GM12872 (cell line): Measurements from ENCODE around the gene ENTR1.

Experiments used
- TF ChIP-seq, protein P1 (sequence below): IDR thresholded peaks from 3 replicates; pipeline ENCODE4 v1.5.1; 2011; ENCODE audit warnings: low read depth, mild to moderate bottlenecking, low read length, moderate library complexity; ENCODE audit not compliant: insufficient read depth

Gene ENTR1

GRCh38 chr9:136380381-136380780 is 30.0 kb downstream of the ENTR1 start:
- TF ChIP-seq, protein P1, sequence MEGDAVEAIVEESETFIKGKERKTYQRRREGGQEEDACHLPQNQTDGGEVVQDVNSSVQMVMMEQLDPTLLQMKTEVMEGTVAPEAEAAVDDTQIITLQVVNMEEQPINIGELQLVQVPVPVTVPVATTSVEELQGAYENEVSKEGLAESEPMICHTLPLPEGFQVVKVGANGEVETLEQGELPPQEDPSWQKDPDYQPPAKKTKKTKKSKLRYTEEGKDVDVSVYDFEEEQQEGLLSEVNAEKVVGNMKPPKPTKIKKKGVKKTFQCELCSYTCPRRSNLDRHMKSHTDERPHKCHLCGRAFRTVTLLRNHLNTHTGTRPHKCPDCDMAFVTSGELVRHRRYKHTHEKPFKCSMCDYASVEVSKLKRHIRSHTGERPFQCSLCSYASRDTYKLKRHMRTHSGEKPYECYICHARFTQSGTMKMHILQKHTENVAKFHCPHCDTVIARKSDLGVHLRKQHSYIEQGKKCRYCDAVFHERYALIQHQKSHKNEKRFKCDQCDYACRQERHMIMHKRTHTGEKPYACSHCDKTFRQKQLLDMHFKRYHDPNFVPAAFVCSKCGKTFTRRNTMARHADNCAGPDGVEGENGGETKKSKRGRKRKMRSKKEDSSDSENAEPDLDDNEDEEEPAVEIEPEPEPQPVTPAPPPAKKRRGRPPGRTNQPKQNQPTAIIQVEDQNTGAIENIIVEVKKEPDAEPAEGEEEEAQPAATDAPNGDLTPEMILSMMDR = no peak

- TF ChIP-seq, protein P1 = no peak
Observed at GRCh38 chr9:136379891-136380290, 30.5 kb downstream of the ENTR1 start.

DNA sequence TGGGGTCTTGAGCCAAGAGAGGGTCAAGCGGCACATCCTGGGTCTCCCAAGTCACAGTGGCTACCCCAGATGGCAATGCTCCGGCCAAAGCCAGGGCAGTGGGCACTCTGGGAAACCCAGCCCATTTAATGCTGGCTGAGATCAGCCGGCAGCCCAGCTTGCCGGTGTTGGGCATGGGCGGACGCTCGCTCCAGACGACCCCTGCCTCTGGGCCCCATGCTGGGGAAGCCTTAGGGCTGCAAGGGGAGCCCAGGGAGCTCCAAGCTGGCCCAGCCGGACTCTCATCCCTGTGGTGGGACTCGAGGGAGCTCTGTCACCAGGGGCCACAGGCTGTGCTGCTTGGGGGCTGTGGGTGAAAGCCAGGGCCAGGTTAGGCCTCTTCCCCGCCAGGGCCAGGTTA is 31.0 kb downstream of the ENTR1 start:
- TF ChIP-seq, protein P1 = no peak

- TF ChIP-seq, protein P1 = no peak
Observed at GRCh38 chr9:136379003-136379287, 31.5 kb downstream of the ENTR1 start.

DNA sequence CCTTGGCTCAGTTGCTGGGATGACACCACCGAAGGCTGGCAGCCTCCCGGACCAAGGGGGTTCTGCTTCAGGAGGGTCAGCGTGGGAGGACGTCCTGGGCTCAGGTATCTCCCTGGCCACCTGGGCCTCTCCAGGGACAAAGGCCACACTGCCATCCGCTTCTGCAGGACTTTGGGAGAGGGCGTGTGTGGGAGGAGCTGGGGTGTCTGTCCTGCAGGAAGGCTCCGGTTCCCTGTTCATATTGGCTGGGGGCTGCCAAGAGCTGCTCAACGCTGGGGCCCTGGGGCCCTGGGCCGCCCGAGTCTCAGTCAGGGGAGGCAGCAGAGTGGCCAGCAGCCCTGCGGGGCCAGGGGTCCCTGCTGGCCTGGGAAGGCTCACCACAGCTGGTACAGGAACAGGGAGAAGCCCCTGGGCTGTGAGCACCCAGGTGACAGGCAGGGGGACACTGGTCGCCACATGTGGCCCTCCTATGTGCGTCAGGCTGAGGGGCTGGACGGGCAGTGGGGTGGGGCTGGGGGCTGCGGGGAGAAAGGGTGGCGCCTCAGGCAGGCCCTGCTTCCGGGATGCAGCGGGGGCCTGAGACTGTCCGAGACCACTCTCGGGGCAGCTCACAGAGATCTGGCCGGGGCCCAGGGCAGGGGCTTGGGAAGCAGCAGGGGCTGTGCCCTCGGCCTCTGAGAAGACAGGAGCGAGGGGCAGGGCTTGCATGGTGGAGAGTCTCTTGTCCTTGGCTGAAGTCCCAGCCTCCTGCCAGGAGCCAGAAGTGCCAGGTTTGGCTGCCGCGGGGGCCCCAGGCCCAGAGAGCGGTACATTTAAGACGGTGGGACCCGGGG is 32.0 kb downstream of the ENTR1 start:
- TF ChIP-seq, protein P1 = no peak

DNA sequence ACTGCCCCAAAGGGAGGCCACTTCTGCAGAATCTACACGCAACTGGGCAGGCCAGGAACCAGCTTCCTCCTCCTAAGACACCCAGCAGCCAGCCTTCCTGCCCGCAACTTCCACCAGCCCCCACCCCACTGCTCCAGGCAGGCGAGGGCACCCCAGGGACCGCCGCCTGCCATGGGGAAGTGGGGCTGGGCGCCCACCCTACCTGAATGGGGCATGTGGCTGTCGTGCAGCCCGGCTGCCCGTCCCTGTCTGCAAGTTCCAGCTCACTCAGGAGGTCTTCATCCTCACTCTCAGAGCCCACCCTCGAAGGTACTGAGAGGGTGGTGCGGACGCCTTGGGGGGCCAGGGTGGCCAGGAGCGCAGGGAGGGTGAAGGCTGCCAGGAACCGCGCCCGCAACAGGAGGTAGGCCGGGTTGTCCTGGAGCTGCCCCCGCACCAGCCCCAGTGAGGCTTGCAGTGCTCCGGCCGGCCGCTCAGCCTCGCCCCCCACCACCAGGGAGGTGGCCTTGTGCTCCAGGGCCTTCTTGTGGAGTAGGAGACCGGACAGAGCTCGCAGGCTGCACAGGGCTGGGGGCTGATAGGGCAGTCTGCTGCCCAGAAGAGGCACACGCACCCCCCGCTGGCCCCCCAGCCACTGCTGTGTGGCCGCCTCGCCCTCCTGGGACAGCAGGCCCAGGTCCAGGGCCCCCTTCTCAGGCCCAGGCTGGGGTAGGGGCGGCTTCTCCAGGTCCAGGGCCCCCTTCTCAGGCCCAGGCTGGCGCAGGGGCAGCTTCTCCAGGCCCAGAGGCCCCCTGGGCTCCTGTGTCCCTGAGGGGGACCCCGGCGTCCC is 32.9 kb downstream of the ENTR1 start:
- TF ChIP-seq, protein P1 = no peak

GRCh38 chr9:136376457-136376856 is 34.0 kb downstream of the ENTR1 start:
- TF ChIP-seq, protein P1 = no peak
